Activated naive CD4-positive, alpha-beta T cell treated with anti-CD3 and anti-CD28 coated beads, Interleukin-2, amount 10 ng/mL, durations not matched to agents 7 days and 5 days (primary cell): ENCODE results near the gene CERCAM.
"Not testable (repeated sequence)": the region's sequence is repeated elsewhere in the genome, so short reads cannot be mapped to it uniquely, and the experiment has no call there.

ENCODE experiments used
- CTCF ChIA-PET: fragments of 350-600 bp; sonication (Branson Sonifier 250); formaldehyde crosslinking; loops from one replicate; lab custom pipeline; 2021; ENCODE audit warnings: antibody characterized with exemption; lab: Charles Lee
- DNase-seq: peaks from one replicate; pipeline ENCODE4 v3.0.0-alpha.2; 2020
- H3K27ac Mint-ChIP-seq: one replicate; pipeline ENCODE4 v1.8.0; 2021; ENCODE audit warnings: mild to moderate bottlenecking, moderate library complexity, mixed read lengths
- H3K27me3 Mint-ChIP-seq: one replicate; pipeline ENCODE4 v1.8.0; 2021; ENCODE audit warnings: mild to moderate bottlenecking, mixed read lengths
- H3K36me3 Mint-ChIP-seq: one replicate; pipeline ENCODE4 v1.8.0; 2021; ENCODE audit warnings: mixed read lengths
- H3K4me1 Mint-ChIP-seq: one replicate; pipeline ENCODE4 v1.8.0; 2021; ENCODE audit warnings: mixed read lengths
- H3K4me3 Mint-ChIP-seq: one replicate; pipeline ENCODE4 v1.8.0; 2021; ENCODE audit warnings: mild to moderate bottlenecking, moderate library complexity, mixed read lengths
- H3K9me3 Mint-ChIP-seq: one replicate; pipeline ENCODE4 v1.8.0; 2021; ENCODE audit warnings: mixed read lengths

Gene CERCAM

DNA sequence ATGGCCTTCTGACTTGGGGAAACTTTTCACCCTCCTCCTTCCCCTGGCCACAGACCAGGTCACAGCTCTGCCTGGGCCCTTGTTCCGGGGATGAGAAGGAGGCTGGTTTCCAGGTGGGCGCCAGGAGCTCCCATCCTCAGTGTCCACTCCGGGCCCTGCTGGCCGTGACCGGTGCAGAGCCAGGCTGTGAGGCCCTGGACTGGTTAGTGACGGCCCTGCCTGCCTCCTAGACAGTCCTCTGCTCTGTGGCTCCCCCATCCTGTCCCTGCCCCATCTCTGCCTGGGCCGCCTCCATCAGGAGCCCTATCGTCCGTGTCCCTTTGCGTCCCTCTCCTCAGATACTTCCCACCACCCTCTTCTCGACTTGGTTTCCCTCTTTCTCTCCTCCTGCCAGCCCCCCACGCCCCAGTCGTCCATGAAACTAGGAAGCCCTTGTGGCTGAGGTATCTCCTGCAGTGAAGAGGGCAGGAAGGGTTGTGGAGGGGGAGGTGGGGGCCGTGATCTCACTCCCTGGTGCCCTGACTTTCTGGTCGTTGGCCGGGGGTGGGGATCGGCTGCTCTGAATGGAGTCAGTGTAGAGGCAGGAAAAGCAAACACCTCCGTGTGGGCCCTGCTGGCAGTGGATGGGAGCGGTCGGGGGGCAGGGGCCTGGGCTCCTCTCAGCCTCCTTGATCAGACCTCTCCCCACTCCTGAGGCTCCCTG, 15.4 kb upstream of the CERCAM start:
- CTCF ChIA-PET: no interaction called here
- H3K4me3 Mint-ChIP-seq: no peak overlapping the region
- DNase-seq: no peak
- H3K27me3 Mint-ChIP-seq: peaks cover 70% of the 10 kb centered on the region
- no peaks in the 10 kb centered on the region for H3K36me3 Mint-ChIP-seq
- H3K4me1 Mint-ChIP-seq: no peaks in the 10 kb centered on the region
- no peak overlapping the region for H3K27ac Mint-ChIP-seq
- no peaks in the 10 kb centered on the region for H3K9me3 Mint-ChIP-seq

DNA sequence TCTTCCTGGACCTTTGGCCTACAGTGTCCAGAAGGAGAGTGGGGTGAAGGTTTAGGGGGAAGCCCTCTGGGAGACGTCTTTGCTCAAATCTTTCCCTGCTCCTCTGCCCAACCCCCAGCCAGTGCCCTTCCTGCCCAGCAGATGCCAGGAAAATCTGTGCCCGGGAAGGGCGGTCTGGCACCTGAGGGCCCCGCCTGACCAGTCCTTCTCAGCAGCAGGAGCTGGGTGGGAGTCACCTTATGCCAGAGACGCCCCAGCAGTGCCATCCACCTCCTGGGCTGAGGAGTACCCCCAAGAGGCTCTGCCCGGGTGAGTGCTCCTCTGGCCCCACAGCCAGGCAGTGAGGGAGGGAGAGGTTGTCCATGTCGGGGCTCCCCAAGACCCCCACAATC, 14.9 kb upstream of the CERCAM start:
- DNase-seq: no peak
- CTCF ChIA-PET: no interaction called here
- Mint-ChIP-seq H3K4me1 (no peaks in the 10 kb centered on the region), H3K27ac (no peak overlapping the region), H3K27me3 (peaks cover 72% of the 10 kb centered on the region), H3K36me3 (no peaks in the 10 kb centered on the region), H3K4me3 (no peak overlapping the region), H3K9me3 (no peaks in the 10 kb centered on the region)

DNA sequence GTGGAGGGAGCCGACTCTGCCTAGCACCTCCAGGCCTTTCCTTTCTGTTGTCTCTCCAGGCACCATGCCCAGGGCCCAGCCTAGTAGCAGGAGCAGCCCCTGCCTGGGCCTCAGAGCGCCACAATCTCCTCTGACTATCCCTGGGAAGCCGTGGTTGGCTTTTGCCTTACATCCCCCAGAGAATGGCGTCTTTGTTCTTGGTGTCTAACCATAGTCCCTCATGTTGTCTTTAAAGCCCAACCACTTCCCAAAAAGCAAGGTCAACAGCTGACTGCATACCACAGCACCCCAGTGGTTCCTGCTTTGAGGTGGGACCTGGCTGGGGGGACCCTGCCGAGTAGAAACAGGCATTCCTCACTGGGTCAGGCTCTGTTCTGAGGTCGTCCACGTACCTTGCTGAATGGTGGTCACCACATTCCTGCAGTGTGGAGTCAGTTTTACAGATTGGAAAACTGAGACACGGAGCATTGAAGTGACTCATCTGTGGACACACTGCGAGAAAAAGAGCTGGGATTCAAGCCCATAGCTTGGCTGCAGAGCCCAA, 13.7 kb upstream of the CERCAM start:
- H3K4me3 Mint-ChIP-seq: no peak overlapping the region
- no peaks in the 10 kb centered on the region for H3K36me3 Mint-ChIP-seq
- no peaks in the 10 kb centered on the region for H3K9me3 Mint-ChIP-seq
- CTCF ChIA-PET: interaction anchor here (1.0 kb wide), 1 partner anchor 45 kb away, joined by 4 read pairs; no protein-coding TSS in a partner anchor
- peaks cover 83% of the 10 kb centered on the region for H3K27me3 Mint-ChIP-seq
- no peaks in the 10 kb centered on the region for H3K4me1 Mint-ChIP-seq
- no peak overlapping the region for H3K27ac Mint-ChIP-seq
- no peak for DNase-seq

DNA sequence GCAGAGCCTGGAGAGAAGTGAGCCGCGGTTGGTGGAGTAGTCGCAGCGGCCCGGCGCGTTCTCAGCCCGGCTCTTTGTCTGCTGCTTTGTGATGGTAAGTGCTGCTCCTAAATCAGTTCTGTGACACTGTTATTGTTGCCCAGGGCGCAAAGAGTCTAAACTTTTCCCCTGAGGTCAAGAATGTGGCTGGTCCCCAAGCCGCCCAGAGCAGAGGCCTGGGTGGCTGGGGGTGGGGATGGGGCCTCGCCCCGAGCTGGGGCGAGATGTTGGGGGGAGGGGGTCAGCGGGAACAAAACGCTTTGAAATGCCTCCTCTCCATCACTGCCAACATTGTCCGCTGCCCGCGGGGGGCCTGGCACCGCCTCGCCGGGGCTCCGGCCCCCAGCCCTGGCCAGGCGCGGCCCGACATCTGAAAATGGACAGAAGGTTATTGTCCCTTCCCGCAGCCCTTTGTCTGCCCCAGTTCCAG, 11.7 kb upstream of the CERCAM start:
- H3K27me3 Mint-ChIP-seq: peaks cover 79% of the 10 kb centered on the region
- no peaks in the 10 kb centered on the region for H3K36me3 Mint-ChIP-seq
- H3K27ac Mint-ChIP-seq: peak overlapping the region; percentile 65
- H3K4me1 Mint-ChIP-seq: no peaks in the 10 kb centered on the region
- no peak for DNase-seq
- CTCF ChIA-PET: no interaction called here
- H3K4me3 Mint-ChIP-seq: no peak overlapping the region
- no peaks in the 10 kb centered on the region for H3K9me3 Mint-ChIP-seq

DNA sequence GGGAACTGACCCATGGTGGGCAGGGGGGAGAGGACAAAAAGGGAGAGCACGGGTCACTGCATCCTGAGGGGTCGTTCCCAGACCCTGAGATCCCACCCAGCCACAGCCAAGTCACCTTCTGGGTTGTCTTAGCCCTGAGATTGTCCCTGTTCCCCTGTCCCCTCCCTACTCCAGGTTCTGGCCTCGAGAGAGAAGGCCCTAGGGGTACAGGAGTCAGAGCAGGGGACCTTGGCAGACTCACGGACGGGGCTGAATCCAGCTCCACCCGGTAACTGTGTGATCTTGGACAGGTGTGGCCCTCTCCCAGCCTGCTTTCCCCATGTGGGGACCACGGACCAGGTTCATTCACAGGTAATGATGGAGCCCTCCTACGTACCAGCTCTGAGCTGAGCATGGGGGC, 11.2 kb upstream of the CERCAM start:
- CTCF ChIA-PET: interaction anchor here (1.2 to 4.6 kb wide), 2 partner anchors 10 to 46 kb away, joined by 5 to 61 read pairs; no protein-coding TSS in a partner anchor
- Mint-ChIP-seq H3K4me1 (no peaks in the 10 kb centered on the region), H3K27me3 (peaks cover 80% of the 10 kb centered on the region), H3K36me3 (no peaks in the 10 kb centered on the region), H3K4me3 (no peak overlapping the region), H3K9me3 (no peaks in the 10 kb centered on the region), H3K27ac (no peak overlapping the region)
- DNase-seq: no peak

DNA sequence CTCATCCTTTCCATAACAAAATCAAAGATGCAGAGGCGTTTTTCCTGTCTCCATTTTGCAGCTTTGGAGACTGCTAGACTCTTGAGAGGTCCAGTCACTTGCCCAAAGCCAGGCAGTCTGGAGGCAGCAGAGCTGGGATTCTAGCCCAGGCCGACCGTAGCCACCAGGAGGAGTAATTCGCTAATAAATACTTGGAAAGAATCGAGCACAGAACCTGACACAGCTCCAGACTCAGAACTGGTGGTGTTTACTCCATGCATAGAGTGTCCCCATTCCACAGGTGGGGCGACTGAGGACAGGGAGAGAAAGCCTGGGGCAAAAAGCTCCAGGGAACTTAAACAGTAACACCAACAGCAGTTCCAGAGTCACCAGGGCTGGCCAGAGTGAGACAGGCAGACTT, 10.7 kb upstream of the CERCAM start:
- H3K27ac Mint-ChIP-seq: no peak overlapping the region
- CTCF ChIA-PET: interaction anchor here (1.0 to 4.6 kb wide), 3 partner anchors 10 to 115 kb away, joined by 5 to 61 read pairs (median 6); no protein-coding TSS in a partner anchor
- no peaks in the 10 kb centered on the region for H3K4me1 Mint-ChIP-seq
- no peaks in the 10 kb centered on the region for H3K36me3 Mint-ChIP-seq
- H3K9me3 Mint-ChIP-seq: no peaks in the 10 kb centered on the region
- H3K4me3 Mint-ChIP-seq: no peak overlapping the region
- DNase-seq: no peak
- H3K27me3 Mint-ChIP-seq: peaks cover 84% of the 10 kb centered on the region

DNA sequence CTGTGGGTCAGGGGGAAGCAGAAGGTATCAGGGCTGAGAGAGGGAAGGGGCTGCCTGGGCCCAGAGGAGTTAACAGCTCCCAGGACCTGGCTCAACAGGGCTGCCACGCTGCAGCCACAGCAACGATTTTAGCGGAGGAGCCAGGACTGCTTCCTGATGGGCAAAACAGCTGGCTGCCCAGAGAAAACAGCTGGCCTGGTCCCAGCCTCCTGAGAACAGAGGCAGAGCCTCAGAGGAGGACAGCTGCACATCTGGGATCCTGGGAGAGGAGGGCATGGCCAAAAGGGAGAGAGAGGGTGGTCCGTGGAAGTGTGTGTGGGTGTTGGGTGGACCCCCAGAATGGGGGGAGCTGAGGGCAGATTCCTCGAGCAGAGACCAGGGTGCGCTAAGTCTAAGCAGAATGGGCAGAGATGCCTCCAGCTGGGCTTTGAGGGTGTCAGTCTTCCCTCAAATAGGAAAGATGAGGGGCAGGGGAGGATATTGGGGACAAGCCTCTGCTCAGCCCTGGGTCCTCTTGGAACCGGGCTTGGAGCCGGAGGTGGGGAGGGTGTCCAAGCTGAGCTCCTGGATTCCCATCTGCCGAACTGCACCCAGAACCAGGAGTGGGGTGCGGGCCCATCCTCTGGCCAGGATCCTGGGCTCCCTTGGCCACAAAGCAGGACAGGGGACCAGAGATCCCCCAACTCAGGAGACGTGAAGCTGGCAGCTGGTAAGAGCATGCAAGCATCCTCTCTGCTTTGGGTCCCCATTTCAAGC, 9.1 kb upstream of the CERCAM start:
- CTCF ChIA-PET: interaction anchor here (0.9 to 4.6 kb wide), 8 partner anchors 10 to 119 kb away, joined by 3 to 61 read pairs (median 4); no protein-coding TSS in a partner anchor
- Mint-ChIP-seq H3K4me3 (no peak overlapping the region), H3K4me1 (peaks cover 1% of the 10 kb centered on the region), H3K9me3 (no peaks in the 10 kb centered on the region), H3K27ac (no peak overlapping the region), H3K27me3 (peaks cover 84% of the 10 kb centered on the region), H3K36me3 (no peaks in the 10 kb centered on the region)
- no peak for DNase-seq

DNA sequence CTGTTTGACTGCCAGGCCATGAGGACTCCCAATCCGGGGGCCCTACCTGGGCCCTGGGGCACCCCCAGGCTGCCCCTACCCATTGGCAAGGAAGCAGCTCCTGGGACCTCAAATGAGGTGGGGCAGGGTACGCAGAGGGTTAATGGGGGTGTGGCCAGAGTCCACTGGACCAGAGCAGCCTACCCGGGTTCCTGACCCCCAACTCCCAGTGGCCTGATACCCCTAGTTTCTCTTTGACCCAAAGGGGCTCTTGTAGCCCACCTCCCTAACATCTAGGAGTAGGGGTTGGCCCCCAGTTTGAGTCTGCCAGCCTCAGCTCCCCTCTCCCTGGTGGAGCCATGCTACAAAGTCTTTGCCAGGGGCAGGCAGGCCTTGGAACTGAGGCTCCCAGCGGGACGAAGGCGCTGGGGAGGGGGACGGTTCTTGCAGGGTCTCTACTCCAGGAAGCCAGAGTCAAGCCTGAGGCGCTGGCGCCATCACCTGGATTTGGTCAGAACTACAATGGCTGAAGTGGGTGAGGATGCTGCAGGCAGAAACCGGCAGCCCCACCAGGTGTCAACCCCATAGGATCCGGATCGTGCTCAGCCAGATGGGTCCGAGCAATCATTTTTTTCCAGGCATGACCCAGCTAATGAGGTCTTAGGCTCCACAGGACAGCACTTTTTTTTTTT, 8.4 kb upstream of the CERCAM start:
- H3K4me1 Mint-ChIP-seq: peaks cover 4% of the 10 kb centered on the region
- peaks cover 84% of the 10 kb centered on the region for H3K27me3 Mint-ChIP-seq
- no peaks in the 10 kb centered on the region for H3K36me3 Mint-ChIP-seq
- no peak overlapping the region for H3K4me3 Mint-ChIP-seq
- H3K9me3 Mint-ChIP-seq: no peaks in the 10 kb centered on the region
- H3K27ac Mint-ChIP-seq: no peak overlapping the region
- peak; percentile 77 for DNase-seq
- CTCF ChIA-PET: interaction anchor here (0.8 to 4.6 kb wide), 9 partner anchors 9 to 120 kb away, joined by 3 to 61 read pairs (median 4); no protein-coding TSS in a partner anchor

DNA sequence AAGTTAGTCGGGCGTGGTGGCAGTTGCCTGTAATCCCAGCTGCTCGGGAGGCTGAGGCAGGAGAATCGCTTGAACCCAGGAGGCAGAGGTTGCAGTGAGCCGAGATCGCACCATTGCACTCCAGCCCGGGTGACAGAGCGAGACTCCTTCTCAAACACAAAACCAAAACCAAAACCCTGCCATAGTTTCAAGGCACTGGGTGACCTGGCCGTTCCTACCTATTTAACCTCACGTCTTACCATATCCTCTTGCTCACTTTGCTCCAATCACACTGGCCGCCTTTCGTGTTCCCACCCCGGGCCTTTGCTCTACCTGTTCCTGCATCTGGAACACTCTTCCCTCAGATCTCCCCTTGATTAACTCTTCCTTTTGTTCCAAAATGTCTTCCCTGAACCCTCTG, 6.9 kb upstream of the CERCAM start:
- not testable (repeated sequence) for H3K4me1 Mint-ChIP-seq, H3K36me3 Mint-ChIP-seq, H3K27ac Mint-ChIP-seq, H3K4me3 Mint-ChIP-seq, H3K9me3 Mint-ChIP-seq, DNase-seq
- CTCF ChIA-PET: interaction anchor here (4.6 kb wide), 1 partner anchor 50 kb away, joined by 61 read pairs; no protein-coding TSS in a partner anchor
- peaks cover 91% of the 10 kb centered on the region for H3K27me3 Mint-ChIP-seq

DNA sequence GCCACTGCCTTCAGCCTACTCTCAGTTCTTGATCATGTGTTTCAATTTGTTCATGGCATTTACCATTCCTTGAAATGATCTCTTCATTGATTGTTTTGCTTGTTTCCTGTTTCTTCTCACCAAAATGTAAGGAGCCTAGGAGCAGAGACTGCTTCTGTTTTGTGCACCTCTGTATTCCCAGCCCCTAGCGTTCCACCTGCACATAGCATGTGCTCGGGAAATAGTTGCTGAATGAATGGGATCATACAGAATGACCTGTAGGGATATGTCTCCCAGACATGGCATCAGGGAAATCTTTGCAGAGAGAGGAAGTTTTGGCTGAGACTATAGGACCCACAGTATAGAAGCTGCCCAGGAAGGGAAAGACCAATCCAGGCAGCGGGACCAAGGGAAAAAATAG, 6.2 kb upstream of the CERCAM start:
- no peak for DNase-seq
- Mint-ChIP-seq H3K4me1 (peaks cover 9% of the 10 kb centered on the region), H3K36me3 (no peaks in the 10 kb centered on the region), H3K27me3 (peaks cover 92% of the 10 kb centered on the region), H3K27ac (no peak overlapping the region), H3K9me3 (no peaks in the 10 kb centered on the region), H3K4me3 (no peak overlapping the region)
- CTCF ChIA-PET: no interaction called here

DNA sequence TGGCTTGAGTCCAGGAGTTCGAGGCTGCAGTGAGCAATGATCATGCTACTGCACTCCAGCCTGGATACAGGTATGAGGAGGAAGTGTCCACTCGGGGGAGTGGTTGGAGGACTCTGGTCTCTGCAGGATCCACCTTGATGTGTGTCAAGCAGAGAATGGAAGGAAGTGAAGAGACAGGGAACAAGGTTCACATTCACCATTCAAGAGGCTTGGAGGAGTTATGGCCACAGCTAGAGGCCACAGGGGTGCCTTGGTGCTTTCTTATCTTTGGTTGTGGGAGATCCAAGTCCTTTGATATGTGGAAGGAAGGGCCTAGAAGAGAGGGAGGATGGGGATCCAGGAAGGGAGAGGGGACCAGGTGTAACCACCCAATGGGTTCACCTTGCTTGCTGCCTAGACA, 5.4 kb upstream of the CERCAM start:
- H3K27ac Mint-ChIP-seq: no peak overlapping the region

DNA sequence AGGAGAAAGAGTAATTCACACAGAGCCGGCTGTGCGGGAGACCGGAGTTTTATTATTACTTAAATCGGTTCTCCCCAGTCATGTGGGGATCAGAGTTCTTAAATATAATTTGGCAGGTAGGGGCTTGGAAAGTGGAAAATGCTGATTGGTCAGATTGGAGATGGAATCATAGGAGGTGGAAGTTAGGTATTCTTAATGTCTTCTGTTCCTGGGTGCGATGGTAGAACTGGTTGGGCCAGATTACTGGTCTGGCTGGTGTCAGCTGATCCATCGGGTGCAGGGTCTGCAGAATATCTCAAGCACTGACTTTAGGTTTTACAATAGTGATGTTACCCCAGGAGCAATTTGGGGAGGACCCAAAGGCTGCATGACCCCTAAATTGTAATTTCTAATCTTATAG, 4.6 kb upstream of the CERCAM start:
- Mint-ChIP-seq H3K4me1 (peaks cover 15% of the 10 kb centered on the region), H3K27me3 (peaks cover 89% of the 10 kb centered on the region), H3K36me3 (no peaks in the 10 kb centered on the region), H3K27ac (no peak overlapping the region), H3K4me3 (no peak overlapping the region), H3K9me3 (no peaks in the 10 kb centered on the region)
- DNase-seq: no peak
- CTCF ChIA-PET: interaction anchor here (1.3 kb wide), 1 partner anchor 54 kb away, joined by 3 read pairs; no protein-coding TSS in a partner anchor

More for the DNA sequence above, 5.4 kb upstream of the CERCAM start:
- CTCF ChIA-PET: interaction anchor here (1.3 kb wide), 1 partner anchor 53 kb away, joined by 3 read pairs; no protein-coding TSS in a partner anchor
- Mint-ChIP-seq H3K4me3 (no peak overlapping the region), H3K4me1 (peaks cover 15% of the 10 kb centered on the region), H3K36me3 (no peaks in the 10 kb centered on the region), H3K9me3 (no peaks in the 10 kb centered on the region), H3K27me3 (peaks cover 92% of the 10 kb centered on the region)
- DNase-seq: no peak

DNA sequence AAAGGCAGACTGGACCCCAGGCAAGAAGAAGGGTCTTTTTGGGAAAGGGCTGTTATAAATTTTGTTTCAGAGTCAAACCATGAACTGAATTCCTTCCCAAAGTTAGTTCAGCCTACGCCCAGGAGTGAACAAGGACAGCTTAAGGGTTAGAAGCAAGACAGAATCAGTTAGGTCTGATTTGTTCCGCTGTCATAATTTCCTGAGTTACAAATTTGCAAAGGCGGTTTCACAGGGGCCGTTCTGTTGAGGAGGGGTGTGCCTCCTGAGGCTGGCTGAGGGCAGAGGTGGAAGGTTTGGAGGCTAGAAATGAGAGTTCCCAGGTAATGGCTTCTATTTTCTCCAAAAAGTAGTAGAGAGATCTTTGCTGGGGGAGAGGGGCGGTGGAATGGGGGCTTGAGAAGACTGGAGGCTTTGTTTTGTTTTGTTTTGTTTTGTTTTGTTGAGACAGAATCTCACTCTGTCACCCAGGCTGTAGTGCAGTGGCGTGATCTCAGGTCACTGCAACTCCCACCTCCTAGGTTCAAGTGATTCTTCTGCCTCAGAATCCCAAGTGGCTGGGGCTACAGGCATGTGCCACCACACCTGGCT, 4.1 kb upstream of the CERCAM start:
- no peak for DNase-seq
- Mint-ChIP-seq H3K4me1 (peaks cover 15% of the 10 kb centered on the region), H3K27me3 (peaks cover 89% of the 10 kb centered on the region), H3K27ac (no peak overlapping the region), H3K9me3 (no peaks in the 10 kb centered on the region), H3K36me3 (no peaks in the 10 kb centered on the region), H3K4me3 (no peak overlapping the region)
- CTCF ChIA-PET: interaction anchor here (1.3 kb wide), 1 partner anchor 55 kb away, joined by 3 read pairs; no protein-coding TSS in a partner anchor
